Measurements from ENCODE around the gene AQR. TPM values are rescaled to one million over a fixed set of nuclear protein-coding genes. Genes with fewer than 3 reads are reported as not detected.

Gene AQR
- total RNA-seq, 2 experiments from 2014 or later = 33.2 to 37.0 TPM

DNA sequence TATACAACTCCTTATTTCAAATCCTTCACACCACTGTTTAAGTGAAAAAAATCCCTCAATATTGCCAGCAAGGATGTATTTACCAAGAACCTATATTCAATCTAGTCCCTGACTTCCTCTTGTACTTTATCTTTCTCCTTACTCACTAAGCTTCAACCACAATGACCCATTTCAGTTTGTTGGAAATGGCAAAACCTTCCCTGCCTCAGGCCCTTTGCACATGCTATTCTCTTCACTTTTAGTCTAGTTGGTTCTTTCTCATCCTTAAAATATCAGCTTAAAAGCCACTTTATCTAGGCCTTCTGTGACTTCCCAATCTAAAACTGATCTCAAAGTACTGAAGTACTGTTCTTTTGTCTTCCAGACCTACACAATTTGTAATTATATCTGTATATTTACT lies 92.9 kb downstream of the AQR start:
- CTCF ChIA-PET = no interaction called here
- Mint-ChIP-seq H3K4me1 (ENCODE audit: low read depth) (no peaks in the 10 kb centered on the region), H3K4me3 (no peak overlapping the region), H3K9me3 (ENCODE audit: insufficient read depth) (no peaks in the 10 kb centered on the region), H3K27ac (no peak overlapping the region), H3K27me3 (ENCODE audit: low read depth) (no peaks in the 10 kb centered on the region), H3K36me3 (ENCODE audit: low read depth) (peaks cover 52% of the 10 kb centered on the region)
- DNase-seq (no peak), ATAC-seq (no peak)
- POLR2A ChIA-PET = interaction anchor here (1.0 kb wide), 1 partner anchor 112 kb away, joined by 3 read pairs; the partner anchor contains the start of gene ZNF770

- ChIA-PET POLR2A (no interaction called here), CTCF (no interaction called here)
- Mint-ChIP-seq H3K4me3 (no peak overlapping the region), H3K36me3 (ENCODE audit: low read depth) (peaks cover 65% of the 10 kb centered on the region), H3K4me1 (ENCODE audit: low read depth) (no peaks in the 10 kb centered on the region), H3K9me3 (ENCODE audit: insufficient read depth) (peaks cover 4% of the 10 kb centered on the region), H3K27me3 (ENCODE audit: low read depth) (no peaks in the 10 kb centered on the region), H3K27ac (no peak overlapping the region)
- ATAC-seq (no peak), DNase-seq (no peak)
These were observed 100.4 kb downstream of the AQR start for GRCh38 chr15:34869110-34869509.

GRCh38 chr15:34865531-34865930 lies 104.0 kb downstream of the AQR start:
- ChIA-PET POLR2A (no interaction called here), CTCF (interaction anchor here (1.0 to 1.6 kb wide), 2 partner anchors 10 to 12 kb away, joined by 3 to 4 read pairs; no protein-coding TSS in a partner anchor)
- H3K27ac Mint-ChIP-seq = no peak overlapping the region
- ATAC-seq (no peak), DNase-seq (no peak)
- H3K4me3 Mint-ChIP-seq = no peak overlapping the region
- H3K9me3 Mint-ChIP-seq (ENCODE audit: insufficient read depth) = peaks cover 4% of the 10 kb centered on the region
- H3K36me3 Mint-ChIP-seq (ENCODE audit: low read depth) = peaks cover 46% of the 10 kb centered on the region
- H3K27me3 Mint-ChIP-seq (ENCODE audit: low read depth) = no peaks in the 10 kb centered on the region
- H3K4me1 Mint-ChIP-seq (ENCODE audit: low read depth) = no peaks in the 10 kb centered on the region

- CTCF ChIA-PET = no interaction called here
- ATAC-seq (no peak), DNase-seq (no peak)
- no peak overlapping the region for H3K4me3 Mint-ChIP-seq
- no peaks in the 10 kb centered on the region for H3K27me3 Mint-ChIP-seq (ENCODE audit: low read depth)
- peaks cover 42% of the 10 kb centered on the region for H3K36me3 Mint-ChIP-seq (ENCODE audit: low read depth)
- POLR2A ChIA-PET = no interaction called here
- no peak overlapping the region for H3K27ac Mint-ChIP-seq
- H3K4me1 Mint-ChIP-seq (ENCODE audit: low read depth) = no peaks in the 10 kb centered on the region
- no peaks in the 10 kb centered on the region for H3K9me3 Mint-ChIP-seq (ENCODE audit: insufficient read depth)
These were observed 108.3 kb downstream of the AQR start for GRCh38 chr15:34861214-34861613.

GRCh38 chr15:34855893-34856292 lies 113.6 kb downstream of the AQR start:
- ChIA-PET POLR2A (no interaction called here), CTCF (no interaction called here)
- H3K9me3 Mint-ChIP-seq (ENCODE audit: insufficient read depth) = no peaks in the 10 kb centered on the region
- H3K4me3 Mint-ChIP-seq = no peak overlapping the region
- H3K4me1 Mint-ChIP-seq (ENCODE audit: low read depth) = no peaks in the 10 kb centered on the region
- peaks cover 49% of the 10 kb centered on the region for H3K36me3 Mint-ChIP-seq (ENCODE audit: low read depth)
- H3K27ac Mint-ChIP-seq = no peak overlapping the region
- DNase-seq (no peak), ATAC-seq (no peak)
- no peaks in the 10 kb centered on the region for H3K27me3 Mint-ChIP-seq (ENCODE audit: low read depth)

DNA sequence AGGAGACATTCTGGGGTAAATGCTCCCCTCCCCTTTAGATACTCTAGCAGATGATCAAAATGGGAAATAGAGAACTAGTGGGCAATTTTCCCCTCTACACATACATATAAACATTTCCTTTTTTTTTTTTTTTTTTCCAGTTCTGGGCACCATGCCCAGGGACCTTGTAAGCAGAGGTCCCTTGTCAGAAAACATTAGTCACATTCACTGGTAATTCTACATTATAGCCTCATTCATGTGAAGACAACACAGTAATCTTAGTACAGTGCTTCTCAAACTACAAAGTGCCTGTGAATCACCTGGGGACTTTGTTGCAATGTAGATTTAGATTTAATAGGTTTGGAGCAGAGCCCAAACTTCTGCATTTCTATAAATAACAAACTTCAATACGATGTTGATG lies 114.1 kb downstream of the AQR start:
- H3K4me1 Mint-ChIP-seq (ENCODE audit: low read depth) = no peaks in the 10 kb centered on the region
- ATAC-seq (no peak), DNase-seq (no peak)
- no peaks in the 10 kb centered on the region for H3K9me3 Mint-ChIP-seq (ENCODE audit: insufficient read depth)
- H3K27me3 Mint-ChIP-seq (ENCODE audit: low read depth) = no peaks in the 10 kb centered on the region
- H3K27ac Mint-ChIP-seq = no peak overlapping the region
- no peak overlapping the region for H3K4me3 Mint-ChIP-seq
- peaks cover 49% of the 10 kb centered on the region for H3K36me3 Mint-ChIP-seq (ENCODE audit: low read depth)
- ChIA-PET POLR2A (no interaction called here), CTCF (no interaction called here)

GRCh38 chr15:34854232-34854631 lies 115.3 kb downstream of the AQR start:
- Mint-ChIP-seq H3K4me3 (no peak overlapping the region), H3K4me1 (ENCODE audit: low read depth) (no peaks in the 10 kb centered on the region), H3K36me3 (ENCODE audit: low read depth) (peaks cover 43% of the 10 kb centered on the region), H3K27me3 (ENCODE audit: low read depth) (no peaks in the 10 kb centered on the region), H3K27ac (no peak overlapping the region), H3K9me3 (ENCODE audit: insufficient read depth) (no peaks in the 10 kb centered on the region)
- DNase-seq (no peak), ATAC-seq (no peak)
- POLR2A ChIA-PET = no interaction called here
- CTCF ChIA-PET = no interaction called here

DNA sequence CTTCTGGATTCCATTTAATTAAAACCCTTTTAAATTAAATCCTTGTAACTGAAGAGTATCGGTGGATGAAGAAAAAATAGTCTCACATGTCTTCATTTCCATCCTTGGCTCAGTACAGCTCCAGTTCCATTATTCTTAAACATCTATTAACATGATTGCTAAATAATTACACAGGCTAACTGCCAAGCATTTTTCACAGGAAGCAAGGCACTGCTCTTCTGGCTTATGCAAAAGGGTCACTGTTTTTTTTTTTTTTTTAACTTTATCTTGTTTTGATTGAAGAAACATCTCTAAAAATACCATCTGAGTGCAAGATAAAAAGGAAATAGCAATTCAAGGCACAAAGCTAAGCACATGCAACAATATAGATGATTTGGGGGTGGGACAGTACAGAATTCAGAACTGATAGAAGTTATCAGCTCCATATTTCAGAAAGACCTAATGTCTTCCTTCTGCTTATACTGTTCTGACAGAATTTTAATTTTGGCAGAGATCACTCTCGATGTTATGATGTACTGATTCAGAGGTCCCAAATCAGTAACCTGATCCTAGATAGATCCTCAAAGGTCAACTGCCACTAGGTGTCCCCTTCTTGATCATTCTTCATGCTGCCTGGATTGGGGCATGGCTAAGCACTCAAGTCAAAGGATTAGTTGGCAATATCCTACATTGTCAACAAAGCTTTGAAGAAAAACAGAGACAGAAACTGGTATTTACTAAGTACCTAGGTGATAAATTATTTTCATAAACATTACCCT lies 116.4 kb downstream of the AQR start:
- H3K4me3 Mint-ChIP-seq = no peak overlapping the region
- no peak for DNase-seq
- no peaks in the 10 kb centered on the region for H3K9me3 Mint-ChIP-seq (ENCODE audit: insufficient read depth)
- H3K4me1 Mint-ChIP-seq (ENCODE audit: low read depth) = no peaks in the 10 kb centered on the region
- peaks cover 34% of the 10 kb centered on the region for H3K36me3 Mint-ChIP-seq (ENCODE audit: low read depth)
- CTCF ChIA-PET = no interaction called here
- H3K27ac Mint-ChIP-seq = no peak overlapping the region
- POLR2A ChIA-PET = no interaction called here
- ATAC-seq = no peak
- no peaks in the 10 kb centered on the region for H3K27me3 Mint-ChIP-seq (ENCODE audit: low read depth)

DNA sequence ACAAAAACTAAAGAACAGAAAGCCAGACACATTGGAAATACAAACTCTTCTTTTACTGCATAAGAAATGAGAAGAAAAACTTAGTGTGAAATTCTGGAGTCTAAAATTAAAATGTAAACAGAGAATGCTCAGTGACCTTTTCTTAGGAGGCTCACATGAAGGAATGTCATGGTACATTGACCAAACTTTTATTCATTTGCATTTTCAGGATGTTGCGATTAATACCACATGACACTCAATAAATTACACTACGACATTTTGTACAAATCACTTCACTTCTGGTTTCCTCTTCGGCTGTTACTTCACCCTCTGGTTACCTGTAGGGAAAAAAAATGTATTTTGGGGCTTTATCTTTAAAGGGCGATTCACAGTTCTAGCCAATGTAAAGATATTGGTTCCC lies 117.8 kb downstream of the AQR start:
- no peak for DNase-seq
- Mint-ChIP-seq H3K4me3 (no peak overlapping the region), H3K4me1 (ENCODE audit: low read depth) (no peaks in the 10 kb centered on the region), H3K27me3 (ENCODE audit: low read depth) (no peaks in the 10 kb centered on the region), H3K9me3 (ENCODE audit: insufficient read depth) (no peaks in the 10 kb centered on the region), H3K36me3 (ENCODE audit: low read depth) (peaks cover 27% of the 10 kb centered on the region), H3K27ac (no peak overlapping the region)
- POLR2A ChIA-PET = no interaction called here
- CTCF ChIA-PET = no interaction called here
- no peak for ATAC-seq

- Mint-ChIP-seq H3K27me3 (ENCODE audit: low read depth) (no peaks in the 10 kb centered on the region), H3K27ac (no peak overlapping the region), H3K36me3 (ENCODE audit: low read depth) (peaks cover 23% of the 10 kb centered on the region), H3K4me3 (no peak overlapping the region), H3K9me3 (ENCODE audit: insufficient read depth) (no peaks in the 10 kb centered on the region), H3K4me1 (ENCODE audit: low read depth) (no peaks in the 10 kb centered on the region)
- ChIA-PET POLR2A (no interaction called here), CTCF (no interaction called here)
- ATAC-seq (no peak), DNase-seq (no peak)
These were observed 118.5 kb downstream of the AQR start for GRCh38 chr15:34851007-34851406.

DNA sequence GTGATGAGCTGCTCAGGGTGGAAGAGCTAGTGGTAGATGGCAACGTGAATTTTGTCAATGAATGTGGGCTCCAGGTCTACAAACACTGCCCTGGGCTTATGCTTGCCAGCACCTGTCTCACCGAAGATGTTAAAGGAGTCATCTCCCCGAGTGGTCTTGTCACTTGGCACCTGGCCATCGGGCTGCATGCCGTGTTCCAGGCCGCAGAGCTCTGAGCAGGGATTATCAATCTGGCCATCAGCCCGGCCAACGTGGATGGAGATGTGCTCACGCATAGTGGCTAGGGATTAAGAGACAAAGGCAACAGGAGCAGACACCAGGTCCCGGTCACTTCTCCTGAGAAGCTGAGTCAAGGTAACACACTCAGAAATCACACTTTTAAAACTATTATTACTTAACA lies 119.4 kb downstream of the AQR start:
- ATAC-seq (no peak), DNase-seq (no peak)
- Mint-ChIP-seq H3K9me3 (ENCODE audit: insufficient read depth) (no peaks in the 10 kb centered on the region), H3K36me3 (ENCODE audit: low read depth) (peaks cover 17% of the 10 kb centered on the region), H3K4me1 (ENCODE audit: low read depth) (no peaks in the 10 kb centered on the region), H3K4me3 (no peak overlapping the region), H3K27ac (no peak overlapping the region), H3K27me3 (ENCODE audit: low read depth) (no peaks in the 10 kb centered on the region)
- ChIA-PET CTCF (no interaction called here), POLR2A (no interaction called here)

DNA sequence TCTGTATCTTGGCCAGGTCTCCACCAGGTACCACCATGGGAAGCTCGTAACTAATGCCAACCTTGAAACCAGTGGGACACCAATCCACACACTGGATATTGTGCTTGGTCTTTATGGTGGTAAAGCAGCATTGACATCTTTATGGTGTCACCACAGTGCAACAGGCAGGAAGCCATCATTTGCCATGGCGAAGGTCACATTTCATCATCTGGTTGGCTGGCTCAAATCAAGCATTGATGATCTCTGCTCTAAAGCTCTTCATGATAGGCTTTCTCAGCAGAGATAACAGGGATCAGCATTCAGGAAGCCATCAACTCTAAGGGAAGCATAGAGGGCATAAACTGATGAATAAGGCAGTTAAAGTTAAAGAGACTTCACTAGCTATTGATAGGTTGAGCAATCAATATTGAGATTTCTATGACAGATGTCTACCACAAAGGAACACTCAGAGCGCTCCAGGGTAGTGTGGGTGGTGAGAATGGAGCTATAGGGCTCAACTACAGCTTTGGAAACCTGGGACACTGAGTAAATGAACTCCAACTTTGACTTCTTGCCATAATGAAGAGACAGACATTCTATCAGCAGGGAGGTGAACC lies 120.1 kb downstream of the AQR start:
- no peak overlapping the region for H3K4me3 Mint-ChIP-seq
- CTCF ChIA-PET = no interaction called here
- H3K4me1 Mint-ChIP-seq (ENCODE audit: low read depth) = no peaks in the 10 kb centered on the region
- ATAC-seq = no peak
- H3K36me3 Mint-ChIP-seq (ENCODE audit: low read depth) = peaks cover 11% of the 10 kb centered on the region
- H3K9me3 Mint-ChIP-seq (ENCODE audit: insufficient read depth) = no peaks in the 10 kb centered on the region
- POLR2A ChIA-PET = no interaction called here
- no peak for DNase-seq
- no peak overlapping the region for H3K27ac Mint-ChIP-seq
- H3K27me3 Mint-ChIP-seq (ENCODE audit: low read depth) = no peaks in the 10 kb centered on the region

GRCh38 chr15:34847598-34847997 lies 121.9 kb downstream of the AQR start:
- ChIA-PET CTCF (no interaction called here), POLR2A (no interaction called here)
- H3K4me1 Mint-ChIP-seq (ENCODE audit: low read depth) = no peaks in the 10 kb centered on the region
- no peaks in the 10 kb centered on the region for H3K27me3 Mint-ChIP-seq (ENCODE audit: low read depth)
- DNase-seq = no peak
- no peaks in the 10 kb centered on the region for H3K9me3 Mint-ChIP-seq (ENCODE audit: insufficient read depth)
- no peak for ATAC-seq
- no peak overlapping the region for H3K27ac Mint-ChIP-seq
- H3K4me3 Mint-ChIP-seq = no peak overlapping the region
- peaks cover 1% of the 10 kb centered on the region for H3K36me3 Mint-ChIP-seq (ENCODE audit: low read depth)

All from activated CD8-positive, alpha-beta T cell treated with anti-CD3 and anti-CD28 coated beads, Interleukin-2, amount 10 ng/mL, durations not matched to agents 7 days and 5 days (primary cell).